Memory B cell (primary cell): ENCODE results near the gene COMT.

Experiments used
- ATAC-seq: fragments of 150-1000 bp; cut with Tn5 transposase; 2 replicates; pipeline ENCODE4 v1.10.0; 2021; ENCODE audit warnings: low read depth, mild to moderate bottlenecking, moderate library complexity
- DNase-seq, 2 donors: peaks; one replicate each; pipeline ENCODE4 v3.0.0; 2022; ENCODE audit warnings: low spot score in 2 of 2
- H3K27ac Mint-ChIP-seq: one replicate; pipeline ENCODE4 v1.8.0; 2022; ENCODE audit warnings: mild to moderate bottlenecking, moderate library complexity, mixed read lengths
- H3K27me3 Mint-ChIP-seq: one replicate; pipeline ENCODE4 v1.8.0; 2022; ENCODE audit warnings: mixed read lengths
- H3K36me3 Mint-ChIP-seq: one replicate; pipeline ENCODE4 v1.8.0; 2022; ENCODE audit warnings: mild to moderate bottlenecking, mixed read lengths
- H3K4me1 Mint-ChIP-seq: one replicate; pipeline ENCODE4 v1.8.0; 2022; ENCODE audit warnings: mixed read lengths
- H3K4me3 Mint-ChIP-seq: one replicate; pipeline ENCODE4 v1.8.0; 2022; ENCODE audit warnings: mild to moderate bottlenecking, moderate library complexity, mixed read lengths
- H3K9me3 Mint-ChIP-seq: one replicate; pipeline ENCODE4 v1.8.0; 2022; ENCODE audit warnings: mixed read lengths

Gene COMT

DNA sequence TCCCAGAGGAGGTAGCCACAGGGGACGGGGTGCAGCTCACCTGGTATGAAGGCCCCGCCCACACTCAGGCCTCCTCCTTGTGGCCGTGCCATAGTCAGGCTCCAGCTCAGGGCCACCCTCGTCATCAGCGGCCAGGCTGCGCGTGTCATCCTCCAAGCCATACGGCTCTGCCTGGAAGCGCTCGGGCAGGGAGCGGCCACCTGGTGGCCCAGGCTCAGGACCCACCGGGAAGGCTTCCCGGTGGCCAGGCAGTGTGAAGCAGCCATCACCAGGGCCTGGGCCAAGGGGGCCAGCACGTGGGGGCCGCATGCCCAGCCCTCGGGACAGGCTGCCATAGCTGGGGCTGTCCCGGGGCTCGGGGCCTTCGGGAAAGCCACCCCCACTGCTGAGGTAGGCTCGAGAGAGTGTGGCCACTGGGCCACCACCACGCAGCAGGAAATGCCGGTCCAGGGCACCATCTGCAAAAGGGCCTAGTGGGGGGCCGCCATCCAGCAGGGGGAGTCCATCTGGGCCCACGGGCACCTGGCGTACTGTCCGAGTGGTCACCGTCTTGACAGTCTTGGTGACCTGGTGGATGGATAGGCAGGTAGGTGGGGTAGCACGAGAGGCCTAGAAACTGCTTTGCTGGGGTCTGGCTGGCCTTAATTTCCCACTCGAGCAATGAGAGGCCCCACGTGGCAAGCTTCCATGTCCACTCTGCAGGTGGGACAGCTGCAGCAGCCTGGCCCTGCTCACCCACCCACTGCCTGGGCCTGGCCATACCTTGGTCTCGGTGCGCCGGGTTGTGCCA is 39.8 kb downstream of the COMT start:
- no peak for ATAC-seq

GRCh38 chr22:19981961-19982920 is 40.7 kb downstream of the COMT start:
- no peak for DNase-seq

More for the DNA sequence above, 39.8 kb downstream of the COMT start:
- H3K4me1 Mint-ChIP-seq, result peaks cover 1% of the 10 kb centered on the region
- H3K27me3 Mint-ChIP-seq, result peaks cover 2% of the 10 kb centered on the region
- H3K4me3 Mint-ChIP-seq, result no peak overlapping the region
- H3K9me3 Mint-ChIP-seq, result no peaks in the 10 kb centered on the region
- DNase-seq, result no peak
- H3K27ac Mint-ChIP-seq, result no peak overlapping the region
- no peaks in the 10 kb centered on the region for H3K36me3 Mint-ChIP-seq

DNA sequence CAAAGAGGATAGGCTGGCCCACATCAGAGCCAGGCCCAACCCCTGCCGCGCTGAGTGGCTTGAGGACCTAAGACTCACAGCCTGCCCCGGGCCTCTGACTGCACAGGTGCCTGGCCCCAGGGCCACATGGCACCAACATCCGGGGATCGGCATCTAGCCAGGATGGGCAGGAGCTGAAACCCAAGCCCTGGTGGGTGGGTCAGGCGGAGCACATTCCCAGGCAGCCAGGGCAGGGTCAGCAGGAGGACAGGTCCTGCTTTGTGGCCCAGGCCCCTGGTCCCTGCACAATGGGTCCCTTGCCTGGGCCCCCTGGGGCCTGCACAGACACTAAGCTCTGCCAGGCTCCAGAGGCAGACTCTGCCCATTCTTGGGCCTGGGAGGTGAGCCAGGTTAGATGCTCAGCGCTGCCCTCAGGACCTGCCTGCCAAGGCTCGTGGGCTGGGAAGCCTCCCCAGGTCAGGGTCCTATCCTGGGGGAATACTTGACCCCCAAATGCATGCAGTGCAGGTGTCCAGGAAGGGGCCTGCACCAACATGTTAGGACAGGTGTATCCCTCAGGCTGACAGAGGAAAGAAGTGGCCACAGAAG is 41.5 kb downstream of the COMT start:
- Mint-ChIP-seq H3K27me3 (peaks cover 2% of the 10 kb centered on the region), H3K9me3 (no peaks in the 10 kb centered on the region), H3K36me3 (no peaks in the 10 kb centered on the region), H3K27ac (no peak overlapping the region), H3K4me1 (peaks cover 2% of the 10 kb centered on the region), H3K4me3 (no peak overlapping the region)
- ATAC-seq (no peak), DNase-seq (no peak)

More at GRCh38 chr22:19981961-19982920, 40.7 kb downstream of the COMT start:
- peaks cover 2% of the 10 kb centered on the region for H3K4me1 Mint-ChIP-seq
- ATAC-seq, result no peak
- peaks cover 2% of the 10 kb centered on the region for H3K27me3 Mint-ChIP-seq
- no peak overlapping the region for H3K4me3 Mint-ChIP-seq
- no peak overlapping the region for H3K27ac Mint-ChIP-seq
- no peaks in the 10 kb centered on the region for H3K36me3 Mint-ChIP-seq
- no peaks in the 10 kb centered on the region for H3K9me3 Mint-ChIP-seq

DNA sequence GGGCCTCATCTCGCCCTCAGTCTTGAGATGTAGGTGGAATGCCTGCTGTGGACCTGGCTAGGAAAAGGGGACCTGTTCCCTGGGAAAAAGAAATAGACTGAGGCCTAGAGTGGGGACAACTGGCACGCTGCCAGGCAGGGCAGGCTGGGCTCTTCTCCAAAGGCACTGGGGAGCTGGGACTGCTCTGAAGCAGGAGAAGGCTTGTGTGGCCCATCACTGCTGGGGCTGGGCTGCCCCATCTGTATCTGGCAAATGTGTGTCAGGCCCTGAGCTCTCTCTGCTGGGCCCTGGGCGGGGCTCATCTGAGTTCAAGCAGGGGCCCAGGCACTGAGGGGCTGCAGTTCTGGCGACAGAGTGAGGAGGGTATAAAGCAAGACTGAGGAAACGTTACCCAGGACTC is 42.2 kb downstream of the COMT start:
- ATAC-seq (no peak), DNase-seq (no peak)
- Mint-ChIP-seq H3K9me3 (no peaks in the 10 kb centered on the region), H3K4me3 (no peak overlapping the region), H3K4me1 (peaks cover 2% of the 10 kb centered on the region), H3K27me3 (peaks cover 2% of the 10 kb centered on the region), H3K36me3 (no peaks in the 10 kb centered on the region), H3K27ac (no peak overlapping the region)

- Mint-ChIP-seq H3K27me3 (peaks cover 2% of the 10 kb centered on the region), H3K4me1 (peaks cover 2% of the 10 kb centered on the region), H3K4me3 (no peak overlapping the region), H3K9me3 (no peaks in the 10 kb centered on the region), H3K36me3 (no peaks in the 10 kb centered on the region), H3K27ac (no peak overlapping the region)
- no peak for DNase-seq
- no peak for ATAC-seq
Observed at GRCh38 chr22:19984201-19984753, 42.7 kb downstream of the COMT start.

DNA sequence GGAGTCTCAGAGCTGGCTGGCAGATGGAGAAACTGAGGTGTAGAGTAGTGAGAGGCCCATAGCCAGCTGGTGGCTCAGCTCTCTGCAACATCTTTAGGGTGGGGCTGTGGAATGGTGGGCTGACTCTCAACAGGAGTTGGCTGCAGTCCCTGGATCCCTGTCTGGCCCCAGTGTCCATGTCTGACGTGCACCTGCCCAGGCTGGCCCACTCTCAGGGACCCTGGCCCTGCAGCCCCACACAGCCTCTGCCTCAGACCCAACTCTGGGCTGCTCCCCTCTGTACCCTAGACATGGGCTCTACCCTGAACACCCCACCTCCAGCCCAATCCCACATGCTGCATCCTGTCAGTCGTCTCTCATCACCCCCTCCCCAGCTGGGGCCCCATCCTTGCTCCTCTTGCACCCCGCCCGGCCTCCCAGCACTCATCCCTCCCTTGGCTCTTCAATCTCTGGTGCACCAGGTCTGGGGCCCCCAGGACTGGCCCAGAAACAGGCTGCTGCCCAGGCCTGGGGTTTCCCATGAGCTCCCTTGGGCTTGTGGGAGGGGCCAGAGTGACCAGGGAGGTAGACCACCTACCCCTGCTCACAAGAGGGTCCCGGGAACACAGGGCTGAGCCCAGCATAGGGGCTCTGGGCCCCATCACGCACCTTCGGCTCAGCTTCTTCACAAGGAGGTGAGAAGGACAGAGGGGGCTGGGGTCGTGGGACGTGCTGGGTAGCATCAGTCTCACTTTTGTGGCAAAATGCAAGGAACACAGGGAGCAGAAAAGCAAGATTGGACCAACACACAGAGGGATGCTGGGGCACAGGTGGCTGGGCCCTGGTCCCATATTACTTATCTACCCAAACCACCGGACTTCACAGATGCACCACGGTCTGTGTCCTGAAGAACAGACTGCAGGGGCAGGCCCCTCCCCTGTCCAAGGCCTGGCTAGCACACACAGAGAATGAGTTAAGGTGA is 43.6 kb downstream of the COMT start:
- peaks cover 2% of the 10 kb centered on the region for H3K4me1 Mint-ChIP-seq
- ATAC-seq (no peak), DNase-seq (no peak)
- H3K9me3 Mint-ChIP-seq, result no peaks in the 10 kb centered on the region
- peak overlapping the region; percentile 27 for H3K4me3 Mint-ChIP-seq
- H3K27me3 Mint-ChIP-seq, result peaks cover 2% of the 10 kb centered on the region
- no peak overlapping the region for H3K27ac Mint-ChIP-seq
- no peaks in the 10 kb centered on the region for H3K36me3 Mint-ChIP-seq

- DNase-seq (no peak), ATAC-seq (no peak)
- Mint-ChIP-seq H3K9me3 (no peaks in the 10 kb centered on the region), H3K27ac (no peak overlapping the region), H3K36me3 (no peaks in the 10 kb centered on the region), H3K27me3 (peaks cover 2% of the 10 kb centered on the region), H3K4me3 (peak overlapping the region; percentile 68), H3K4me1 (peaks cover 2% of the 10 kb centered on the region)
Observed at GRCh38 chr22:19986011-19986409, 44.4 kb downstream of the COMT start.

- H3K4me3 Mint-ChIP-seq, result peak overlapping the region; percentile 68
- peaks cover 2% of the 10 kb centered on the region for H3K4me1 Mint-ChIP-seq
- H3K9me3 Mint-ChIP-seq, result no peaks in the 10 kb centered on the region
- no peak overlapping the region for H3K27ac Mint-ChIP-seq
- no peaks in the 10 kb centered on the region for H3K36me3 Mint-ChIP-seq
- ATAC-seq (peak; percentile 95), DNase-seq (peak; percentile 58 to 69)
- H3K27me3 Mint-ChIP-seq, result peaks cover 2% of the 10 kb centered on the region
Observed at GRCh38 chr22:19986410-19987341, 45.1 kb downstream of the COMT start.

- no peak for DNase-seq
- H3K27ac Mint-ChIP-seq, result no peak overlapping the region
- no peak for ATAC-seq
- peaks cover 2% of the 10 kb centered on the region for H3K27me3 Mint-ChIP-seq
- peaks cover 2% of the 10 kb centered on the region for H3K4me1 Mint-ChIP-seq
- H3K36me3 Mint-ChIP-seq, result no peaks in the 10 kb centered on the region
- peak overlapping the region; percentile 63 for H3K4me3 Mint-ChIP-seq
- no peaks in the 10 kb centered on the region for H3K9me3 Mint-ChIP-seq
Observed at GRCh38 chr22:19987394-19988306, 46.1 kb downstream of the COMT start.

DNA sequence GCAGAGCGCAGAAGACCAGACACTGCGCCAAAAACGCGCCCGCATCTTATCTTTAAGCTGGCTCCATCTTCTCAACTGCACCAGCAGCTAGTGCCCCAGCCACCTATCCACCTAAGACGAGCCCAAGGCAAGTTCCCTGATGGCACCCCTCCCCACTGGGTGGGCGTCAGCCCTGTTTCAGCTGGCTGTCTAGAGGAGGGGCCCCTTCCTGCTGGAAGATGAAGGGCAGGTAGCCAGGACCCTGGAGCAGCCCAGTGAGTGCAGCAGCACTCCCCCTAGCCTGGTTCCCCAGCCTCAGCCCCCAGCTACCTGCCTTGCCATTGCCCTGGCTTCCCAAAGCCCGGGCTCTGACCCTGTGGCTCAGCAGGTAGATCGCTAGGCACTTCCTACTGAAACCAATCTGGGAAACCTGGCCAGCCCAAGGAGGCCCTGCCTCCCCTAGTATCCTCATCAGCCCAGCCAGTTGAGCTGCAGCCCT is 46.8 kb downstream of the COMT start:
- no peak for ATAC-seq
- H3K27ac Mint-ChIP-seq, result no peak overlapping the region

DNA sequence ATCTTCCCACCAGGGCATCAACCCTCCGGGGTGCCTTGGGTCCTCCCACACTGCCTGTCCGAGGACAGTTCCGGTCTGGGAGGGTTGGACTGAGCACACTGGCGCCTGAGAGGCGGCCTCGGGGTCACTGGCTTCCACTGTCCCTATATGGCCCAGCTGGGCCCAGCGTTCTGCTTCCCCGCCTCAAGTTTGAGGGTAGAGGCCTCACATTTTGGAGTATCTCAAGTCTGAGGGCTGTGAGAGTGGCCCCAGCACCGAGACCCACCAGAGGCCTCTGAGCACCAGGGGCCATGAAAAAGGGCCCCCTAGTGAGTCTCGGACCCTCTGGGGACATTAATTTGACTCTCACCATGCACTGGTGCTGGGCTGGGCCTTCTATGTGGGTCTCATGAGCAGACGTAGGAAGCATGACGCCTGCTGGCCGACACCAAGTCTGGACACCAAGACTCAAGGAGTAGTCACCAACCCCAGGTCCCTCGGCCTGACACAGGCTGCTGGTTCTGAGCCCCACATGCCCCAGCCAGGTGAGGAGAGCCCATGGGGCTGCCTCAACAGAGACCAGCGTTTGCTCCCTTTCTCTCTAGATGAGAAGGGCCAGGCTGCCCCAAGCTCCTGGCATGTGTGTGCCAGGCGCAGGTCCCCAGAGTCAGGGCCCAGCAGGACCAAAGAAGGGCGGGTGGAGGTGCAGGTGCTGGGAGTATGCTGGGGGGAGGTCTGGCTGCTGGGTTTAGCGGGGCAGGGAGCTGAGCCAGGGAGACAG is 47.6 kb downstream of the COMT start:
- Mint-ChIP-seq H3K27me3 (peaks cover 8% of the 10 kb centered on the region), H3K4me1 (peaks cover 7% of the 10 kb centered on the region), H3K36me3 (no peaks in the 10 kb centered on the region), H3K9me3 (no peaks in the 10 kb centered on the region), H3K4me3 (no peak overlapping the region), H3K27ac (no peak overlapping the region)
- DNase-seq (no peak), ATAC-seq (no peak)

More for the DNA sequence above, 46.8 kb downstream of the COMT start:
- no peaks in the 10 kb centered on the region for H3K36me3 Mint-ChIP-seq
- peaks cover 2% of the 10 kb centered on the region for H3K27me3 Mint-ChIP-seq
- peak overlapping the region; percentile 63 for H3K4me3 Mint-ChIP-seq
- H3K4me1 Mint-ChIP-seq, result peaks cover 2% of the 10 kb centered on the region
- no peaks in the 10 kb centered on the region for H3K9me3 Mint-ChIP-seq
- DNase-seq, result no peak
